BJ (cell line): ENCODE results near the gene LHFPL6. TPM values are rescaled to one million over a fixed set of nuclear protein-coding genes. Genes with fewer than 3 reads are reported as not detected.

Experiments used
- CTCF ChIA-PET: fragments of 350-600 bp; formaldehyde crosslinking; extraction: SDS; loops from one replicate; lab custom pipeline; 2021; ENCODE audit warnings: antibody characterized with exemption, inconsistent platforms; lab: Yijun Ruan, JAX
- POLR2A ChIA-PET: fragments of 300-600 bp; sonication (Branson Sonifier 250); formaldehyde crosslinking; extraction: SDS; loops from one replicate; lab custom pipeline; 2021; ENCODE audit warnings: antibody characterized with exemption; lab: Charles Lee
- DNase-seq: peaks from one replicate; pipeline ENCODE4 v3.0.0-alpha.2; 2011; ENCODE audit warnings: low read depth
- H3K27me3 ChIP-seq: 2 replicates; pipeline ENCODE4 v1.6.0; 2011; ENCODE audit warnings: low read length; ENCODE audit not compliant: control insufficient read depth, insufficient read depth
- H3K36me3 ChIP-seq: 2 replicates; pipeline ENCODE4 v1.5.1; 2011; ENCODE audit warnings: low read length; ENCODE audit not compliant: control insufficient read depth, insufficient read depth
- H3K4me3 ChIP-seq: 2 replicates; pipeline ENCODE4 v1.5.1; 2011; ENCODE audit warnings: low read depth, mild to moderate bottlenecking, control low read depth, low read length
- CTCF ChIP-seq: IDR thresholded peaks from 2 replicates; pipeline ENCODE4 v1.5.1; 2011; ENCODE audit warnings: low read depth, mild to moderate bottlenecking, control low read depth, inconsistent platforms, low read length, moderate library complexity; ENCODE audit not compliant: insufficient read depth
- polyA plus RNA-seq: library from polyadenylated mRNA; depleted of rRNA; stranded (reverse); fragments of >200 nt; gene quantifications from 2 replicates; pipeline ENCODE4 v1.2.3, GENCODE V29; 2011

Gene LHFPL6
- polyA plus RNA-seq, 1 experiment: 69.0 TPM

GRCh38 chr13:39494633-39495032 lies 108.4 kb downstream of the LHFPL6 start:
- ChIA-PET POLR2A (no interaction called here), CTCF (interaction anchor here (0.6 kb wide), 1 partner anchor 33 kb away, joined by 4 read pairs; no protein-coding TSS in a partner anchor)
- no peak for DNase-seq
- no peak for TF ChIP-seq CTCF
- Histone ChIP-seq H3K4me3 (no peak overlapping the region), H3K36me3 (no peaks in the 10 kb centered on the region), H3K27me3 (no peaks in the 10 kb centered on the region)

GRCh38 chr13:39494006-39494405 lies 109.0 kb downstream of the LHFPL6 start:
- DNase-seq: no peak
- Histone ChIP-seq H3K4me3 (no peak overlapping the region), H3K27me3 (no peaks in the 10 kb centered on the region), H3K36me3 (no peaks in the 10 kb centered on the region)
- POLR2A ChIA-PET: no interaction called here
- CTCF ChIA-PET: interaction anchor here (0.6 kb wide), 1 partner anchor 32 kb away, joined by 4 read pairs; no protein-coding TSS in a partner anchor
- TF ChIP-seq CTCF: no peak

- H3K4me3 ChIP-seq: no peak overlapping the region
- ChIA-PET POLR2A (no interaction called here), CTCF (no interaction called here)
- no peak for TF ChIP-seq CTCF
- DNase-seq: no peak
- no peaks in the 10 kb centered on the region for H3K36me3 ChIP-seq
- H3K27me3 ChIP-seq: no peaks in the 10 kb centered on the region
Observed at GRCh38 chr13:39490136-39490535, 112.9 kb downstream of the LHFPL6 start.

- POLR2A ChIA-PET: no interaction called here
- no peaks in the 10 kb centered on the region for H3K27me3 ChIP-seq
- CTCF ChIA-PET: interaction anchor here (0.9 to 1.1 kb wide), 4 partner anchors 9 to 1851 kb away, joined by 3 to 4 read pairs (median 3); no protein-coding TSS in a partner anchor
- H3K36me3 ChIP-seq: no peaks in the 10 kb centered on the region
- TF ChIP-seq CTCF: no peak
- DNase-seq: no peak
- H3K4me3 ChIP-seq: no peak overlapping the region
Observed at GRCh38 chr13:39486758-39487157, 116.2 kb downstream of the LHFPL6 start.

GRCh38 chr13:39485314-39485700 lies 117.7 kb downstream of the LHFPL6 start:
- no peak for TF ChIP-seq CTCF
- no peaks in the 10 kb centered on the region for H3K27me3 ChIP-seq
- H3K4me3 ChIP-seq: no peak overlapping the region
- no peak for DNase-seq
- no peaks in the 10 kb centered on the region for H3K36me3 ChIP-seq
- ChIA-PET CTCF (no interaction called here), POLR2A (no interaction called here)
